Measurements from ENCODE around the gene RBM34.

Gene RBM34

GRCh38 chr1:235156265-235156664 lies 4.8 kb downstream of the RBM34 start:
- DNase-seq (ENCODE audit: low read depth in 2 of 2) = no peak

- DNase-seq (ENCODE audit: low read depth in 2 of 2) = no peak
Measured at GRCh38 chr1:235152235-235152634, 8.8 kb downstream of the RBM34 start.

- DNase-seq (ENCODE audit: low read depth in 2 of 2) = no peak
Measured at GRCh38 chr1:235151033-235151432, 10.0 kb downstream of the RBM34 start.

GRCh38 chr1:235149824-235150223 lies 11.2 kb downstream of the RBM34 start:
- DNase-seq (ENCODE audit: low read depth in 2 of 2) = no peak

GRCh38 chr1:235147269-235147668 lies 13.8 kb downstream of the RBM34 start:
- no peak for DNase-seq (ENCODE audit: low read depth in 2 of 2)

- DNase-seq (ENCODE audit: low read depth in 2 of 2) = no peak
Measured at GRCh38 chr1:235145639-235146038, 15.4 kb downstream of the RBM34 start.

- no peak for DNase-seq (ENCODE audit: low read depth in 2 of 2)
Measured at GRCh38 chr1:235142991-235143390, 18.1 kb downstream of the RBM34 start.

- DNase-seq (ENCODE audit: low read depth in 2 of 2) = no peak
Measured at GRCh38 chr1:235139315-235139714, 21.7 kb downstream of the RBM34 start.

- DNase-seq (ENCODE audit: low read depth in 2 of 2) = peak in 1 of 2 donors; percentile 23
Measured at GRCh38 chr1:235138821-235139220, 22.2 kb downstream of the RBM34 start.

GRCh38 chr1:235136111-235136510 lies 24.9 kb downstream of the RBM34 start:
- DNase-seq (ENCODE audit: low read depth in 2 of 2) = no peak

GRCh38 chr1:235134171-235134570 lies 26.9 kb downstream of the RBM34 start:
- DNase-seq (ENCODE audit: low read depth in 2 of 2) = no peak

- no peak for DNase-seq (ENCODE audit: low read depth in 2 of 2)
Measured at GRCh38 chr1:235133086-235133485, 28.0 kb downstream of the RBM34 start.

GRCh38 chr1:235131961-235132360 lies 29.1 kb downstream of the RBM34 start:
- no peak for DNase-seq (ENCODE audit: low read depth in 2 of 2)

- no peak for DNase-seq (ENCODE audit: low read depth in 2 of 2)
Measured at GRCh38 chr1:235130766-235131270, 30.2 kb downstream of the RBM34 start.

GRCh38 chr1:235129774-235130570 lies 31.1 kb downstream of the RBM34 start:
- no peak for DNase-seq (ENCODE audit: low read depth in 2 of 2)

GRCh38 chr1:235128456-235129328 lies 32.4 kb downstream of the RBM34 start, which contains the start of gene TOMM20:
TOMM20 (minus strand) TSS chr1:235128837; CDS start chr1:235128715, 122 bp downstream.
- peak; percentile 95 for DNase-seq (ENCODE audit: low read depth in 2 of 2)

- DNase-seq (ENCODE audit: low read depth in 2 of 2) = no peak
Measured at GRCh38 chr1:235127732-235128455, 33.2 kb downstream of the RBM34 start.

- DNase-seq (ENCODE audit: low read depth in 2 of 2) = no peak
Measured at GRCh38 chr1:235127203-235127602, 33.8 kb downstream of the RBM34 start.

- no peak for DNase-seq (ENCODE audit: low read depth in 2 of 2)
Measured at GRCh38 chr1:235124665-235125064, 36.4 kb downstream of the RBM34 start.

- DNase-seq (ENCODE audit: low read depth in 2 of 2) = no peak
Measured at GRCh38 chr1:235124111-235124510, 36.9 kb downstream of the RBM34 start.

- DNase-seq (ENCODE audit: low read depth in 2 of 2) = no peak
Measured at GRCh38 chr1:235122348-235122747, 38.7 kb downstream of the RBM34 start.

Measured in stimulated activated CD8-positive, alpha-beta memory T cell treated with anti-CD3 and anti-CD28 coated beads, Interleukin-15, amount 100 ng/mL, for 48 hours (primary cell).